Activated naive CD4-positive, alpha-beta T cell treated with anti-CD3 and anti-CD28 coated beads, Interleukin-2, amount 50 U/mL, for 24 hours (primary cell): ENCODE results near the gene ZCCHC24.

Source experiments
- H3K27ac Mint-ChIP-seq: one replicate; pipeline ENCODE4 v1.8.0; 2021; ENCODE audit warnings: mild to moderate bottlenecking, mixed read lengths
- H3K27me3 Mint-ChIP-seq: one replicate; pipeline ENCODE4 v1.8.0; 2021; ENCODE audit warnings: mixed read lengths
- H3K36me3 Mint-ChIP-seq: one replicate; pipeline ENCODE4 v1.8.0; 2021; ENCODE audit warnings: mixed read lengths
- H3K4me1 Mint-ChIP-seq: one replicate; pipeline ENCODE4 v1.8.0; 2021; ENCODE audit warnings: mixed read lengths
- H3K4me3 Mint-ChIP-seq: one replicate; pipeline ENCODE4 v1.8.0; 2021; ENCODE audit warnings: mild to moderate bottlenecking, mixed read lengths
- H3K9me3 Mint-ChIP-seq: one replicate; pipeline ENCODE4 v1.8.0; 2021; ENCODE audit warnings: mixed read lengths

Gene ZCCHC24

GRCh38 chr10:79416578-79417255, 28.7 kb downstream of the ZCCHC24 start:
- Mint-ChIP-seq H3K36me3 (no peaks in the 10 kb centered on the region), H3K27ac (no peak overlapping the region), H3K4me3 (no peak overlapping the region), H3K4me1 (no peaks in the 10 kb centered on the region), H3K27me3 (no peaks in the 10 kb centered on the region), H3K9me3 (no peaks in the 10 kb centered on the region)

GRCh38 chr10:79415736-79416577, 29.5 kb downstream of the ZCCHC24 start:
- Mint-ChIP-seq H3K4me1 (no peaks in the 10 kb centered on the region), H3K4me3 (no peak overlapping the region), H3K36me3 (no peaks in the 10 kb centered on the region), H3K27me3 (no peaks in the 10 kb centered on the region), H3K27ac (no peak overlapping the region), H3K9me3 (no peaks in the 10 kb centered on the region)

- H3K9me3 Mint-ChIP-seq, result no peaks in the 10 kb centered on the region
Measured at GRCh38 chr10:79414714-79415113, 30.7 kb downstream of the ZCCHC24 start.

GRCh38 chr10:79413196-79413595, 32.2 kb downstream of the ZCCHC24 start:
- Mint-ChIP-seq H3K9me3 (no peaks in the 10 kb centered on the region), H3K36me3 (no peaks in the 10 kb centered on the region), H3K4me1 (no peaks in the 10 kb centered on the region), H3K4me3 (no peak overlapping the region), H3K27ac (no peak overlapping the region), H3K27me3 (no peaks in the 10 kb centered on the region)

More at GRCh38 chr10:79414714-79415113, 30.7 kb downstream of the ZCCHC24 start:
- Mint-ChIP-seq H3K36me3 (no peaks in the 10 kb centered on the region), H3K4me3 (no peak overlapping the region), H3K27me3 (no peaks in the 10 kb centered on the region), H3K27ac (no peak overlapping the region), H3K4me1 (no peaks in the 10 kb centered on the region)

GRCh38 chr10:79412516-79412915, 32.9 kb downstream of the ZCCHC24 start:
- Mint-ChIP-seq H3K4me3 (no peak overlapping the region), H3K9me3 (no peaks in the 10 kb centered on the region), H3K27me3 (no peaks in the 10 kb centered on the region)

GRCh38 chr10:79411546-79412495, 33.6 kb downstream of the ZCCHC24 start:
- no peaks in the 10 kb centered on the region for H3K36me3 Mint-ChIP-seq
- no peaks in the 10 kb centered on the region for H3K27me3 Mint-ChIP-seq
- H3K4me3 Mint-ChIP-seq, result no peak overlapping the region
- no peaks in the 10 kb centered on the region for H3K4me1 Mint-ChIP-seq
- H3K9me3 Mint-ChIP-seq, result no peaks in the 10 kb centered on the region
- no peak overlapping the region for H3K27ac Mint-ChIP-seq

More at GRCh38 chr10:79412516-79412915, 32.9 kb downstream of the ZCCHC24 start:
- Mint-ChIP-seq H3K4me1 (no peaks in the 10 kb centered on the region), H3K36me3 (no peaks in the 10 kb centered on the region), H3K27ac (no peak overlapping the region)

- Mint-ChIP-seq H3K4me3 (no peak overlapping the region), H3K4me1 (no peaks in the 10 kb centered on the region), H3K36me3 (no peaks in the 10 kb centered on the region), H3K27ac (no peak overlapping the region), H3K9me3 (no peaks in the 10 kb centered on the region), H3K27me3 (no peaks in the 10 kb centered on the region)
Measured at GRCh38 chr10:79410315-79411094, 34.9 kb downstream of the ZCCHC24 start.

GRCh38 chr10:79409726-79410085, 35.7 kb downstream of the ZCCHC24 start:
- no peaks in the 10 kb centered on the region for H3K9me3 Mint-ChIP-seq
- no peaks in the 10 kb centered on the region for H3K27me3 Mint-ChIP-seq
- no peak overlapping the region for H3K27ac Mint-ChIP-seq
- H3K36me3 Mint-ChIP-seq, result no peaks in the 10 kb centered on the region
- no peak overlapping the region for H3K4me3 Mint-ChIP-seq
- H3K4me1 Mint-ChIP-seq, result no peaks in the 10 kb centered on the region

GRCh38 chr10:79409038-79409725, 36.2 kb downstream of the ZCCHC24 start:
- no peaks in the 10 kb centered on the region for H3K4me1 Mint-ChIP-seq
- H3K36me3 Mint-ChIP-seq, result no peaks in the 10 kb centered on the region
- no peaks in the 10 kb centered on the region for H3K9me3 Mint-ChIP-seq
- H3K27me3 Mint-ChIP-seq, result no peaks in the 10 kb centered on the region
- H3K4me3 Mint-ChIP-seq, result no peak overlapping the region
- no peak overlapping the region for H3K27ac Mint-ChIP-seq

- Mint-ChIP-seq H3K27me3 (no peaks in the 10 kb centered on the region), H3K9me3 (no peaks in the 10 kb centered on the region), H3K27ac (no peak overlapping the region), H3K36me3 (no peaks in the 10 kb centered on the region), H3K4me3 (no peak overlapping the region), H3K4me1 (no peaks in the 10 kb centered on the region)
Measured at GRCh38 chr10:79407811-79408795, 37.3 kb downstream of the ZCCHC24 start.

- Mint-ChIP-seq H3K27ac (no peak overlapping the region), H3K4me1 (no peaks in the 10 kb centered on the region), H3K27me3 (no peaks in the 10 kb centered on the region), H3K36me3 (no peaks in the 10 kb centered on the region), H3K4me3 (no peak overlapping the region), H3K9me3 (no peaks in the 10 kb centered on the region)
Measured at GRCh38 chr10:79407423-79407796, 38.0 kb downstream of the ZCCHC24 start.

GRCh38 chr10:79406683-79407422, 38.6 kb downstream of the ZCCHC24 start:
- no peaks in the 10 kb centered on the region for H3K27me3 Mint-ChIP-seq
- no peaks in the 10 kb centered on the region for H3K36me3 Mint-ChIP-seq
- no peaks in the 10 kb centered on the region for H3K9me3 Mint-ChIP-seq
- no peak overlapping the region for H3K27ac Mint-ChIP-seq
- no peak overlapping the region for H3K4me3 Mint-ChIP-seq
- H3K4me1 Mint-ChIP-seq, result no peaks in the 10 kb centered on the region

- Mint-ChIP-seq H3K4me1 (no peaks in the 10 kb centered on the region), H3K36me3 (no peaks in the 10 kb centered on the region), H3K9me3 (no peaks in the 10 kb centered on the region), H3K27ac (no peak overlapping the region), H3K4me3 (no peak overlapping the region), H3K27me3 (no peaks in the 10 kb centered on the region)
Measured at GRCh38 chr10:79405995-79406515, 39.4 kb downstream of the ZCCHC24 start.
